Measurements from ENCODE around the gene OGFOD1.

OGFOD1 gene

DNA sequence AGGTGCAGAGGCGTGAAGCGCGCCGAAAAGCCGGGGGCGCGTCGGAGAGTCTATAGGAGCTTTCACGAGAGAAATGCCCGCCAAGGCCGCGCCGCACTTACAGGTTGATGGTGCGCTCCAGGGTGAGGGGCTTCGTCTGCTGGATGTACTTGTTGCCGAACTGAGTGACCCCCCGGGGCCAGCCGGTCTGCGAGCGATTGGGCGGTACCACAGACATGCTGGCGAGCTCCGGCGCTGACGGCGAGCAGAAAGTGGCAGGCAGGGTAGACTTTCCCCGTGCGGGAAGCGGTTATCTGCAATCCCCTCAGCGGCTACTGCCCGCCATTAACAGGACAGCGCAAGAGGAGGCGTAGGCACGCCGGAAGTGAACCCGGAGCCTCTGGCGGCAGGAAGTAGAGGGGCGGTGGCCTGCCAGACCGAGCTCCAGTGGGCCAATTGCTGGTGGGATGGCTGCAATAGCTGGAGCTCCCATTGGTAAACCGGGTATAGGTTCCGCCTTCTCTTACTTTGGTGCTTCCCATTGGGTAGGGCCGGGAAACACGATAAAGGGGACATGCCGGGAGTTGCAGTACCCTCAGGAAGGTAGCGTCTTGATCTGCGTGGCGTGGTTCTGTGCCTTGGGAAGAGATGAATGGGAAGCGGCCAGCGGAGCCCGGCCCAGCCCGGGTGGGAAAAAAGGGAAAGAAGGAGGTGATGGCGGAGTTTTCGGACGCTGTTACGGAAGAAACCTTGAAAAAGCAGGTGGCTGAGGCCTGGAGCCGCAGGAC is at the start of gene OGFOD1, which contains the start of gene NUDT21:
TSS of gene OGFOD1 (plus strand) at position 569 of the 767 bp plus-strand sequence. CDS start at position 628, 59 bp downstream.
TSS of gene NUDT21 (minus strand) at position 347 of the 767 bp plus-strand sequence. CDS start at position 217, 130 bp downstream.
- in situ Hi-C loops (cut with HindIII; ENCODE audit: low pct_unique_long_range_greater_than_20kb, low sequenced_read_pairs) = no loop called here
- peak; percentile 95 to 96 for DNase-seq (ENCODE audit: low read depth in 1 of 2, low spot score in 1 of 2)
- no peak for TF ChIP-seq JUND (IDR thresholded peaks at IDR 0.05; ENCODE audit: low read depth)

DNA sequence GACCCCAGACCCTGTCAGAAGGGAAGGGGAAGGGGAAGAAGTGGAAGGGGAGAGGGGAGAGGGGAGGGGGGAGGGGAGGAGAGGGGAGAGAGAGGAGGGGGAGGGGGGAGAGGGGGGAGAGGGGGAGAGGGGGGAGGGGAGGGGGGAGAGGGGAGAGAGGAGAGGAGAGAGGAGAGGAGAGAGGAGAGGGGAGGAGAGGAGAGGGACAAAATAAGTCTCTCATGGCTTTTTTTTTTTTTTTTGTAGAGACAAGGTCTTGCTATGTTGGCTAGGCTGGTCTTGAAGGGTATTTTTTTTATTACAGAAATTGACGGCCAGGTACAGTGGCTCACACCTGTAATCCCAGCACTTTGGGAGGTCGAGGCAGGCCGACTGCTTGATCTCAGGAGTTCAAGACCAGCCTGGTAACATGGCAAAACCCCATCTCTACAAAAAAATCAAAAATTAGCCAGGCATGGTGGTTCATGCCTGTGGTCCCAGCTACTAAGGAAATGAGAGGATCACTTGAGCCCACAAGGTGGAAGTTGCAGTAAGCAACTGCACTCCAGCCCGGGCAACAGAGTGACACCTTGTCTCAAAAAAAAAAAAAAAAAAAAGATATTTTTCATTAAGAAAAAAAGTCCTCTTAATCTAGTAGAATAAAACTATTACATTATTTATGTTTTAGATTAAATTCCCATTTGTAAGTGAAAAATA is 45.2 kb upstream of the OGFOD1 start:
- no peak for TF ChIP-seq JUND (IDR thresholded peaks at IDR 0.05; ENCODE audit: low read depth)
- in situ Hi-C loops (cut with HindIII; ENCODE audit: low pct_unique_long_range_greater_than_20kb, low sequenced_read_pairs) = no loop called here
- no peak for DNase-seq (ENCODE audit: low read depth in 1 of 2, low spot score in 1 of 2)

- in situ Hi-C loops (cut with HindIII; ENCODE audit: low pct_unique_long_range_greater_than_20kb, low sequenced_read_pairs) = no loop called here
- TF ChIP-seq JUND (IDR thresholded peaks at IDR 0.05; ENCODE audit: low read depth) = no peak
- peak in 1 of 2 experiments; percentile 43 for DNase-seq (ENCODE audit: low read depth in 1 of 2, low spot score in 1 of 2)
Observed at GRCh38 chr16:56408379-56409098, 42.8 kb upstream of the OGFOD1 start.

GRCh38 chr16:56409195-56409594 is 42.2 kb upstream of the OGFOD1 start:
- peak in 1 of 2 experiments; percentile 68 for DNase-seq (ENCODE audit: low read depth in 1 of 2, low spot score in 1 of 2)
- TF ChIP-seq JUND (IDR thresholded peaks at IDR 0.05; ENCODE audit: low read depth) = no peak
- in situ Hi-C loops (cut with HindIII; ENCODE audit: low pct_unique_long_range_greater_than_20kb, low sequenced_read_pairs) = no loop called here

GRCh38 chr16:56411123-56411522 is 40.2 kb upstream of the OGFOD1 start:
- no peak for TF ChIP-seq JUND (IDR thresholded peaks at IDR 0.05; ENCODE audit: low read depth)
- in situ Hi-C loops (cut with HindIII; ENCODE audit: low pct_unique_long_range_greater_than_20kb, low sequenced_read_pairs) = no loop called here
- DNase-seq (ENCODE audit: low read depth in 1 of 2, low spot score in 1 of 2) = no peak

DNA sequence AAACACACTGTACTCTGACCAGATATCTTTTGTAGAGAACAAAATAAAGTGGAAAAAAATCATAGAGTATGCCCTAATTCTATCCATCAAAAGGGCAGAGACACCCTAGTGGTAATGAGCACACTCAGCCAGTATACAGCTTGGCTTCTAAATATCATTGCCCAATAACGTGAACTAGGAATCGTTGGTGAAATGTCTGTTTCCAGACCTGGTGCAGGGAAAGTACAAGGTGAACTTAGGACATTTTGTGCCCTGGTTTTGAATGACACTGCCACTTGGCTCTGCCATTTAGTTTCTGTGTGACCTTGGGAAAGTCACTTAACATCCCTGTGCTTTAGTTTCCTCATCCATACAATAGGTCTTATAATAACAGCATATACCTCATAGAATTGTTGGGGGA is 39.7 kb upstream of the OGFOD1 start:
- in situ Hi-C loops (cut with HindIII; ENCODE audit: low pct_unique_long_range_greater_than_20kb, low sequenced_read_pairs) = no loop called here
- no peak for DNase-seq (ENCODE audit: low read depth in 1 of 2, low spot score in 1 of 2)
- TF ChIP-seq JUND (IDR thresholded peaks at IDR 0.05; ENCODE audit: low read depth) = no peak

DNA sequence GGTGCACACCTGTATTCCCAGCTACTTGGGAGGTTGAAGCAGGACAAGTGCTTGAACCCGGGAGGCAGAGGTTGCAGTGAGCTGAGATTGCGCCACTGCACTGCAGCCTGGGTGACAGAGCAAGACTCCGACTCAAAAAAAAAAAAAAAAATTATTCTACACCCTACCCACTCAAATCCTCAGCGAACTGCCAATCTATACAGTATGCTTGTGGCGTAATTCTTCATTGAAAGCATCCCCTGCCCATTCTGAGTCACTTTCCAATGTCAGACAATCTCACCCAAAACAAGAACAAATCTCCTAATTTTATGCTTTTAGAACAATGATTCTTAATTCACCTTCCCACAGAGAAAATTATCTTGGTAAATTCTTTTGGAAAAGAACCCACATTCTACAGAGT is 38.0 kb upstream of the OGFOD1 start:
- TF ChIP-seq JUND (IDR thresholded peaks at IDR 0.05; ENCODE audit: low read depth) = no peak
- in situ Hi-C loops (cut with HindIII; ENCODE audit: low pct_unique_long_range_greater_than_20kb, low sequenced_read_pairs) = no loop called here
- no peak for DNase-seq (ENCODE audit: low read depth in 1 of 2, low spot score in 1 of 2)

DNA sequence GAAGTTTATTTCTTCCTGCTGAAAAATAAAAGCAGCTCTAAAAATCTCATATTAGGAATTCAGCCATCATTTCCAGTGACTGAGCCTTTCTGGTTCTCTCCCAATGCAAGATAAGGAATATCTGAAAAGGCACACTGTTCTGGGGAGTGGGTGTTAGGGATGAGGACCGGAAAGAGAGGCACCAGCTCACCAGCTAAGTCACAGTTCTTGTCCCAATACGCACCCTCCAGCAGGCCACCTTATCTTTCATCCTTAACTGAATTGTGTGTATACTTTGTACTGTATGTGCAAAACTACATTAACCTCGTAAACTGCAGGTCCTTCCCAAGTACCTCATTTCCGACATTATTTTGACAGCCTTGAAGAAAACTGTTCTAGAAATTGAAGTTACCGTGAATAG is 37.0 kb upstream of the OGFOD1 start:
- no peak for TF ChIP-seq JUND (IDR thresholded peaks at IDR 0.05; ENCODE audit: low read depth)
- no peak for DNase-seq (ENCODE audit: low read depth in 1 of 2, low spot score in 1 of 2)
- in situ Hi-C loops (cut with HindIII; ENCODE audit: low pct_unique_long_range_greater_than_20kb, low sequenced_read_pairs) = no loop called here

- TF ChIP-seq JUND (IDR thresholded peaks at IDR 0.05; ENCODE audit: low read depth) = no peak
- no peak for DNase-seq (ENCODE audit: low read depth in 1 of 2, low spot score in 1 of 2)
- in situ Hi-C loops (cut with HindIII; ENCODE audit: low pct_unique_long_range_greater_than_20kb, low sequenced_read_pairs) = no loop called here
Observed at GRCh38 chr16:56415875-56416274, 35.5 kb upstream of the OGFOD1 start.

DNA sequence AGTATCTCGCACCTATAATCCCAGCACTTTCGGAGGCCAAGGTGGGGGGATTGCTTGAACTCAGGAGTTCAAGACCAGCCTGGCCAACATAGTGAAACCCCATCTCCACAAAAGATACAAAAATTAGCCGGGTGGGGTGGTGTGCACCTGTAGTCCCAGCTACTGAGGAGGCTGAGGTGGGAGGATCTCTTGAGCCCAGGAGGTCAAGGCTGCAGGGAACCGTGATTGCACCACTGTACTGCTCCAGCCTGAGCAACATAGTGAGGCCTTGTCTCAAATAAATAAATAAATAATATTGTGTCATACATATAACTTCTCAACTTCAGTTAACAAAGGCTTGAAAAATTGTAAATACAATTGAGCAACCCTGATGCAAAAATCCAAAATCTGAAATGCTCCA is 34.2 kb upstream of the OGFOD1 start:
- in situ Hi-C loops (cut with HindIII; ENCODE audit: low pct_unique_long_range_greater_than_20kb, low sequenced_read_pairs) = no loop called here
- DNase-seq (ENCODE audit: low read depth in 1 of 2, low spot score in 1 of 2) = no peak
- TF ChIP-seq JUND (IDR thresholded peaks at IDR 0.05; ENCODE audit: low read depth) = no peak

GRCh38 chr16:56419740-56420548 is 31.4 kb upstream of the OGFOD1 start:
- DNase-seq (ENCODE audit: low read depth in 1 of 2, low spot score in 1 of 2) = no peak
- TF ChIP-seq JUND (IDR thresholded peaks at IDR 0.05; ENCODE audit: low read depth) = no peak
- in situ Hi-C loops (cut with HindIII; ENCODE audit: low pct_unique_long_range_greater_than_20kb, low sequenced_read_pairs) = no loop called here

DNA sequence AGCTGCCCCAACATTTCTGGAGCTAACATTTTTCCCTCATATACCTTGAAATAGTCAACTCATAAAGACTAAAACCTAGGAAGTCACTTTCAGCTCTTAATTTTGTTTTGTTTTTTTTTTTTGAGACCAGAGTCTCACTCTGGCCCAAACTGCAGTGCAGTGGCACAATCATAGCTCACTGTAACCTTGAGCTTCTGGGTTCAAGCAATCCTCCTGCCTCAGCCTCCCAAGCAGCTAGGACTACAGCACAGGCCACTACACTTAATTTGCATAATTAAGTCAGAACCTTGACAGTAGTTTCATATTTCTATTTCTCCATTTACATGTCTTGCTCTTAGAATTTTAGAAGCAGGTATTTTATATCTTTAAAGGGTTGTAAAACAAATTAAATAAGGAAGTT is 30.7 kb upstream of the OGFOD1 start:
- no peak for DNase-seq (ENCODE audit: low read depth in 1 of 2, low spot score in 1 of 2)

More for the DNA sequence above, 30.7 kb upstream of the OGFOD1 start:
- no peak for TF ChIP-seq JUND (IDR thresholded peaks at IDR 0.05; ENCODE audit: low read depth)
- in situ Hi-C loops (cut with HindIII; ENCODE audit: low pct_unique_long_range_greater_than_20kb, low sequenced_read_pairs) = no loop called here
